ENCODE results near the gene TRPM4.
"Not testable (repeated sequence)": the region's sequence is repeated elsewhere in the genome, so short reads cannot be mapped to it uniquely, and the experiment has no call there.

DNA sequence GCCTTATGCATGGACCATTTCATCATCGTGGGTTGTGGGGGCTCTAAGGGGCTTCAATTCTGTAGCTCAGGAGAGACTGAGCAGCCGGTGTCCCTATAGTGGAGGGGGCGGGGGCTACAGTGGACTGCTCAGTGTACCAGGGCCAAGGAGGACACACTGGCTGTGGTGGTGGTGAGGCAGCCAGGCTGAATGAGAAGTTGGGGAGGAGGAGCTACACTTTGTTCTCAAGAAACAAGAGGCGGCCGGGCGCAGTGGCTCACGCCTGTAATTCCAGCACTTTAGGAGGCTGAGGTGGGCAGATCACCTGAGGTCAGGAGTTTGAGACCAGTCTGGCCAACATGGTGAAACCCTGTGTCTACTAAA, 11.2 kb upstream of the TRPM4 start:
- TF ChIP-seq, protein P1, sequence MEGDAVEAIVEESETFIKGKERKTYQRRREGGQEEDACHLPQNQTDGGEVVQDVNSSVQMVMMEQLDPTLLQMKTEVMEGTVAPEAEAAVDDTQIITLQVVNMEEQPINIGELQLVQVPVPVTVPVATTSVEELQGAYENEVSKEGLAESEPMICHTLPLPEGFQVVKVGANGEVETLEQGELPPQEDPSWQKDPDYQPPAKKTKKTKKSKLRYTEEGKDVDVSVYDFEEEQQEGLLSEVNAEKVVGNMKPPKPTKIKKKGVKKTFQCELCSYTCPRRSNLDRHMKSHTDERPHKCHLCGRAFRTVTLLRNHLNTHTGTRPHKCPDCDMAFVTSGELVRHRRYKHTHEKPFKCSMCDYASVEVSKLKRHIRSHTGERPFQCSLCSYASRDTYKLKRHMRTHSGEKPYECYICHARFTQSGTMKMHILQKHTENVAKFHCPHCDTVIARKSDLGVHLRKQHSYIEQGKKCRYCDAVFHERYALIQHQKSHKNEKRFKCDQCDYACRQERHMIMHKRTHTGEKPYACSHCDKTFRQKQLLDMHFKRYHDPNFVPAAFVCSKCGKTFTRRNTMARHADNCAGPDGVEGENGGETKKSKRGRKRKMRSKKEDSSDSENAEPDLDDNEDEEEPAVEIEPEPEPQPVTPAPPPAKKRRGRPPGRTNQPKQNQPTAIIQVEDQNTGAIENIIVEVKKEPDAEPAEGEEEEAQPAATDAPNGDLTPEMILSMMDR (IDR thresholded peaks at IDR 0.05): not testable (repeated sequence)
- not testable (repeated sequence) for TF ChIP-seq POLR2A (IDR thresholded peaks at IDR 0.05)

Measured in body of pancreas (tissue), 4 donors.